SU-DHL-6 (cell line): Measurements from ENCODE around the gene ZDHHC20.

Source experiments
- H2AFZ ChIP-seq: fragments of 200-600 bp; sonication (generic); 2 replicates; pipeline ENCODE4 v1.6.1; 2014; ENCODE audit warnings: low read depth, mild to moderate bottlenecking, moderate library complexity, mixed read lengths, antibody characterized with exemption, low read length; ENCODE audit not compliant: severe bottlenecking
- H3F3A ChIP-seq: fragments of 200-600 bp; shearing (Covaris generic); 2 replicates; pipeline ENCODE4 v1.6.0; 2016; ENCODE audit warnings: antibody characterized with exemption, mild to moderate bottlenecking; ENCODE audit not compliant: insufficient read depth
- H3K27ac ChIP-seq: fragments of 200-600 bp; sonication (generic); 2 replicates; pipeline ENCODE4 v1.5.1; 2016; ENCODE audit warnings: low read depth, mild to moderate bottlenecking, low read length, moderate library complexity, mixed read lengths
- H3K27me3 ChIP-seq: fragments of 200-600 bp; sonication (generic), shearing (Covaris generic); 2 replicates; pipeline ENCODE4 v1.6.0; 2014; ENCODE audit warnings: mild to moderate bottlenecking, low read length
- H3K36me3 ChIP-seq: fragments of 200-600 bp; sonication (generic); 2 replicates; pipeline ENCODE4 v1.6.1; 2014; ENCODE audit warnings: mild to moderate bottlenecking, low read length, mixed read lengths
- H3K4me2 ChIP-seq: fragments of 300-600, 200-600 bp; shearing (Covaris generic), sonication (generic); 2 replicates; pipeline ENCODE4 v1.6.0; 2014; ENCODE audit warnings: low read length, low read depth, mild to moderate bottlenecking; ENCODE audit not compliant: poor library complexity, severe bottlenecking
- H3K4me3 ChIP-seq: fragments of 200-600 bp; sonication (generic); 2 replicates; pipeline ENCODE4 v1.5.1; 2014; ENCODE audit warnings: antibody characterized with exemption, low read length, mild to moderate bottlenecking, mixed read lengths; ENCODE audit not compliant: insufficient read depth, poor library complexity, severe bottlenecking
- H3K79me2 ChIP-seq: fragments of 200-600 bp; sonication (generic); 2 replicates; pipeline ENCODE4 v1.6.1; 2014; ENCODE audit warnings: mild to moderate bottlenecking, low read length, moderate library complexity; ENCODE audit not compliant: insufficient read depth
- H3K9ac ChIP-seq: fragments of 200-600 bp; sonication (generic); 2 replicates; pipeline ENCODE4 v1.7.0; 2014; ENCODE audit warnings: mild to moderate bottlenecking, low read length
- H3K9me2 ChIP-seq: fragments of 200-600 bp; sonication (generic); replicated peaks from 2 replicates; pipeline ENCODE4 v1.6.1; 2014; ENCODE audit warnings: low read length; ENCODE audit not compliant: insufficient read depth
- H3K9me3 ChIP-seq: fragments of 200-600 bp; sonication (generic); 2 replicates; pipeline ENCODE4 v1.6.1; 2014; ENCODE audit warnings: low read length, mixed read lengths; ENCODE audit not compliant: insufficient read depth
- H4K20me1 ChIP-seq: fragments of 200-600 bp; sonication (generic); 2 replicates; pipeline ENCODE4 v1.6.1; 2014; ENCODE audit warnings: low read depth, mild to moderate bottlenecking, antibody characterized with exemption, low read length, moderate library complexity, mixed read lengths
- EZH2phosphoT487 ChIP-seq: fragments of 200-600 bp; sonication (generic), shearing (Covaris generic); conservative IDR thresholded peaks from 2 replicates; pipeline ENCODE4 v1.6.1; 2018; ENCODE audit warnings: mild to moderate bottlenecking, antibody characterized with exemption, low read length, moderate library complexity, mixed read lengths
- TF ChIP-seq, protein P1 (sequence below): fragments of 200-600 bp; sonication (generic); IDR thresholded peaks from one replicate; pipeline ENCODE4 v1.5.1; 2017; ENCODE audit warnings: antibody characterized with exemption, mild to moderate bottlenecking, low read length, moderate library complexity; ENCODE audit not compliant: insufficient read depth, poor library complexity, severe bottlenecking

ZDHHC20 gene

DNA sequence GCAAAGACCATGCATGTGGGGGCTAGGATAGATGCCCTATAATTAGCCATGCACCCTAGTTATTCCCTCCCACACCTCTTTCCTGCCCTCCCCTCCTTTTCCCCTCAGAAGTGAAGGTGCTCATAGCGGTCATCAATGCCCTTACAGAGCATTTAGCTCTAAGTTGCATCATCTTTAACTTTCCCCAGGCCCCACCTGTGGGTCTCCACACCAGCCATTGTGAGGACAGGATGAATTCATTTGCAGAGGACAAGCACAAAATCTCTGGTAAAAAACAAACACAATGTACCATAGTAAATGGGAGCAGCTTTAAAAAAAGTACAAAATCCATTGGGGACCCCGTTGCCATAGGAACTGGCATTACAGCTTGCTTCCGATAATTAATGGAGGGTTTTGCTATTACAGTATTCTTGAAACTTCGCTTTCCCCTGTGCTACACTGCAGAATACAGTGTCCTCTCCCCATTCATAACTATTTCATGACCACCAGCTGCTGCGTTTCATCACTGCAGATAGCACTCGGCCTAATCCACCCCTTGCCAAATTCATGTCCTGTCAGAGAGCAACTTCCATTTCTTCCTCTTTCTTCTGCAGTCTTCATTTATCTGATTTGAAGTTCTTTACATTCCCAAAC lies 110.5 kb downstream of the ZDHHC20 start:
- no peaks in the 10 kb centered on the region for H3F3A ChIP-seq
- H3K9me2 ChIP-seq = no peaks in the 10 kb centered on the region
- H3K36me3 ChIP-seq = no peaks in the 10 kb centered on the region
- H2AFZ ChIP-seq = no peak overlapping the region
- H3K9ac ChIP-seq = no peak overlapping the region
- H3K4me2 ChIP-seq = no peak overlapping the region
- no peaks in the 10 kb centered on the region for H3K27me3 ChIP-seq
- H3K79me2 ChIP-seq = no peaks in the 10 kb centered on the region
- no peak overlapping the region for H3K4me3 ChIP-seq
- no peaks in the 10 kb centered on the region for H3K9me3 ChIP-seq
- no peaks in the 10 kb centered on the region for H4K20me1 ChIP-seq
- TF ChIP-seq EZH2phosphoT487 = no peak
- TF ChIP-seq, protein P1, sequence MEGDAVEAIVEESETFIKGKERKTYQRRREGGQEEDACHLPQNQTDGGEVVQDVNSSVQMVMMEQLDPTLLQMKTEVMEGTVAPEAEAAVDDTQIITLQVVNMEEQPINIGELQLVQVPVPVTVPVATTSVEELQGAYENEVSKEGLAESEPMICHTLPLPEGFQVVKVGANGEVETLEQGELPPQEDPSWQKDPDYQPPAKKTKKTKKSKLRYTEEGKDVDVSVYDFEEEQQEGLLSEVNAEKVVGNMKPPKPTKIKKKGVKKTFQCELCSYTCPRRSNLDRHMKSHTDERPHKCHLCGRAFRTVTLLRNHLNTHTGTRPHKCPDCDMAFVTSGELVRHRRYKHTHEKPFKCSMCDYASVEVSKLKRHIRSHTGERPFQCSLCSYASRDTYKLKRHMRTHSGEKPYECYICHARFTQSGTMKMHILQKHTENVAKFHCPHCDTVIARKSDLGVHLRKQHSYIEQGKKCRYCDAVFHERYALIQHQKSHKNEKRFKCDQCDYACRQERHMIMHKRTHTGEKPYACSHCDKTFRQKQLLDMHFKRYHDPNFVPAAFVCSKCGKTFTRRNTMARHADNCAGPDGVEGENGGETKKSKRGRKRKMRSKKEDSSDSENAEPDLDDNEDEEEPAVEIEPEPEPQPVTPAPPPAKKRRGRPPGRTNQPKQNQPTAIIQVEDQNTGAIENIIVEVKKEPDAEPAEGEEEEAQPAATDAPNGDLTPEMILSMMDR = no peak
- H3K27ac ChIP-seq = no peak overlapping the region

- Histone ChIP-seq H3K9me3 (no peaks in the 10 kb centered on the region), H3K27ac (no peak overlapping the region), H3K79me2 (no peaks in the 10 kb centered on the region), H3K9me2 (no peaks in the 10 kb centered on the region), H3F3A (no peaks in the 10 kb centered on the region), H3K4me2 (no peak overlapping the region), H2AFZ (no peak overlapping the region), H3K36me3 (no peaks in the 10 kb centered on the region), H4K20me1 (no peaks in the 10 kb centered on the region), H3K27me3 (no peaks in the 10 kb centered on the region), H3K4me3 (no peak overlapping the region), H3K9ac (no peak overlapping the region)
- TF ChIP-seq EZH2phosphoT487 = no peak
- TF ChIP-seq, protein P1 = no peak
Measured at GRCh38 chr13:21347753-21348318, 111.3 kb downstream of the ZDHHC20 start.

DNA sequence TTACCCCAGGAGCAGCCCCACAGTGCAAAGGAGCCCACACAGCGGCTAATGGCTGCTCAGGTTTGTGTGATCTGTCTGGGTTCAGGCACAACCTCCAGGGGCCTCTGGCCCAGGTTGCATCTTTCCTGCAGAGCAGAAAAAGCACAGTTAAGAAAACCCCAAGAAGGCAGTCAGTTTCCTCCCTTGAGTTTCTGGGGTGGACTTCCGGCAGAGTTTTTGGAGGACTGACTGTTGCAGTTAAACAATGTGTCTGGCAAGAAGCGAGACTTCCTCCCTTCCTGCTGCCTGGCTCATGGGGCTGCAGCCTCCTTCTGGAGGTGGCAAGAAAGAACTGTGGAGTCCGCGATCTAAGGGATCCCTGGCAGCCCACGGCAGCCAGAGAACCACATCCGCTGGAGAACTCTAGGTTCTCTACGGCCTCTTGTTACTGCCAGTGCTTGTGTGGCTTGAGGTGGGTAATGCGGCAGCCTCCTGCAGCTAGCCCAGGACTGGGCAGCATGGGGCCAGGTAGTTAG lies 114.4 kb downstream of the ZDHHC20 start:
- Histone ChIP-seq H3K4me3 (no peak overlapping the region), H3K27ac (no peak overlapping the region), H3K9ac (no peak overlapping the region), H3K36me3 (no peaks in the 10 kb centered on the region), H3K79me2 (no peaks in the 10 kb centered on the region), H3K9me2 (no peaks in the 10 kb centered on the region), H3K27me3 (no peaks in the 10 kb centered on the region), H3K4me2 (no peak overlapping the region), H3F3A (no peaks in the 10 kb centered on the region), H2AFZ (no peak overlapping the region), H4K20me1 (no peaks in the 10 kb centered on the region), H3K9me3 (no peaks in the 10 kb centered on the region)
- TF ChIP-seq, protein P1 = no peak
- TF ChIP-seq EZH2phosphoT487 = no peak
